ENCODE results near the gene CCDC83. TPM values are rescaled to one million over a fixed set of nuclear protein-coding genes. Genes with fewer than 3 reads are reported as not detected.
A peak's percentile ranks its signal among the peaks of the same experiment; 100 is the strongest.

The CCDC83 gene
- not detected for polyA plus RNA-seq (2013, experiment 1 of 2)
- not detected for polyA plus RNA-seq (2013, experiment 2 of 2)

DNA sequence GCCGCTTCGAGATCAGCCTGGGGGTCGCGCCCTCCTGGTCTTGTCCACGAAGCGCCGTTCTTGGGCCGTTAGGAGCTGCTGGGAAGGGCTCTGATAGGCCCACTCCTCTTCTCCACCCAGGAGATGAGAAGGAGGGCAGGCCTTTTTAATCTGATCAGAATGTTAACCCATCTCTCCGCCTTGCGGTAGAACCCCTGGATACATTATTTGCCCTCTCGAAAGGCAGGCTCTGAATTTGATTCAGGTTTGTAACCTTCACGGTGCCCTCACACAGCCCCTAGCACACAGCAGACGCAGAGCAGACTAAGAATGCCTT is at the start of gene CCDC83:
Gene CCDC83 (plus strand): TSS at position 43 of the 316 bp plus-strand sequence. CDS start 9,741 bp downstream, outside the sequence.
- Histone ChIP-seq H2AFZ (ENCODE audit: low read length) (peak within 1 kb of the TSS; percentile 96), H4K91ac (ENCODE audit: low read depth, low read length, poor library complexity) (no peak within 1 kb of the TSS), H3K9me3 (replicated peaks in 1 of 2; ENCODE audit: control insufficient read depth in 2 of 2, insufficient read depth in 1 of 2, low read depth in 1 of 2, low read length in 2 of 2) (peaks cover 4 to 10% of the 10 kb centered on the region in 2 donors), H3K27ac (replicated peaks; ENCODE audit: low read length) (peak within 1 kb of the TSS; percentile 72), H3K36me3 (replicated peaks in 1 of 2; ENCODE audit: control insufficient read depth in 2 of 2, insufficient read depth in 2 of 2, low read length in 2 of 2) (no peaks in the 10 kb centered on the region), H2BK12ac (ENCODE audit: low read length) (no peak within 1 kb of the TSS), H3K4me1 (ENCODE audit: control insufficient read depth in 2 of 2, insufficient read depth in 1 of 2, low read depth in 1 of 2, low read length in 2 of 2) (peaks cover 3% of the 10 kb centered on the region in 2 donors), H3K9ac (ENCODE audit: low read depth, low read length, poor library complexity) (peak within 1 kb of the TSS; percentile 63), H3K14ac (ENCODE audit: low read length) (no peak within 1 kb of the TSS), H2BK120ac (ENCODE audit: low read depth, low read length) (no peak within 1 kb of the TSS), H3K18ac (ENCODE audit: low read length) (peak within 1 kb of the TSS; percentile 93), H3K4me3 (ENCODE audit: low read length in 2 of 2) (peak within 1 kb of the TSS; percentile 41 to 59), H3K23ac (ENCODE audit: low read depth, low read length, poor library complexity) (peak within 1 kb of the TSS; percentile 91), H3K79me1 (ENCODE audit: low read depth, low read length) (no peaks in the 10 kb centered on the region), H2AK5ac (ENCODE audit: low read depth, low read length) (no peak within 1 kb of the TSS), H3K27me3 (ENCODE audit: control insufficient read depth in 3 of 3, insufficient read depth in 3 of 3, low read depth in 1 of 3, low read length in 3 of 3) (no peaks in the 10 kb centered on the region), H3K4ac (ENCODE audit: low read length) (no peak within 1 kb of the TSS), H2BK5ac (ENCODE audit: low read length) (no peak within 1 kb of the TSS), H2BK15ac (ENCODE audit: low read length) (no peak within 1 kb of the TSS), H3K4me2 (ENCODE audit: insufficient read depth, low read length, poor library complexity, severe bottlenecking) (peak within 1 kb of the TSS; percentile 81), H4K8ac (ENCODE audit: low read depth, low read length) (no peak within 1 kb of the TSS)
- WGBS, 2 donors (ENCODE audit: extremely low coverage in 2 of 2, insufficient read length in 2 of 2, insufficient replicate concordance in 1 of 2), result no CpG with 5 or more reads among the region's 13 CpGs
- no peak for DNase-seq (ENCODE audit: low spot score)

DNA sequence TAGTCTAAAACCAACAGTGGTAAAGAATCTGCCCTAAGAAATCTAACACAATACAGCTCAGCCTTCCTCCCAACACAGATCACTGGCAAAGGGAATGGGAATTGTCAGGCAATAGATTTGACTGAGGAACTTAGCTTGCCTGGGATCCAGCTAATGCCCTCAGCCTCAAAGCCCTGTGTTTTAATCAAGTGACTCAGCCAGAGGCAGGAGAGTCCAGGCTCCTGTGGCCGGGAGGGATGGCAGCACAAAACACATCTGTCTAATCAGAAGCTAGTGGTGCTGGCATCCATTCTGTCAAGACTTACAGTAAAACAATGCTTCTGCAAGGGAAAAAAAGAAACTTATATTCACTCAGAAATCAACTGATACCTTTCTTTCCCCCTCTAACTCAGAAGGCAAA is 49.8 kb upstream of the CCDC83 start:
- no peak overlapping the region for H3K27ac ChIP-seq (replicated peaks; ENCODE audit: low read length)
- no peak overlapping the region for H3K4me3 ChIP-seq (ENCODE audit: low read length in 2 of 2)
- no peak overlapping the region for H3K4me2 ChIP-seq (ENCODE audit: insufficient read depth, low read length, poor library complexity, severe bottlenecking)
- no peak overlapping the region for H3K9ac ChIP-seq (ENCODE audit: low read depth, low read length, poor library complexity)
- H4K91ac ChIP-seq (ENCODE audit: low read depth, low read length, poor library complexity), result no peak overlapping the region
- H3K79me1 ChIP-seq (ENCODE audit: low read depth, low read length), result no peaks in the 10 kb centered on the region
- H4K8ac ChIP-seq (ENCODE audit: low read depth, low read length), result no peak overlapping the region
- no CpG with 5 or more reads among the region's 1 CpG for WGBS, 2 donors (ENCODE audit: extremely low coverage in 2 of 2, insufficient read length in 2 of 2, insufficient replicate concordance in 1 of 2)
- H3K14ac ChIP-seq (ENCODE audit: low read length), result no peak overlapping the region
- H2BK15ac ChIP-seq (ENCODE audit: low read length), result no peak overlapping the region
- no peak overlapping the region for H3K18ac ChIP-seq (ENCODE audit: low read length)
- H2AFZ ChIP-seq (ENCODE audit: low read length), result no peak overlapping the region
- H3K4ac ChIP-seq (ENCODE audit: low read length), result no peak overlapping the region
- no peaks in the 10 kb centered on the region for H3K9me3 ChIP-seq (replicated peaks in 1 of 2; ENCODE audit: control insufficient read depth in 2 of 2, insufficient read depth in 1 of 2, low read depth in 1 of 2, low read length in 2 of 2)
- H2AK5ac ChIP-seq (ENCODE audit: low read depth, low read length), result no peak overlapping the region
- H3K4me1 ChIP-seq (ENCODE audit: control insufficient read depth in 2 of 2, insufficient read depth in 1 of 2, low read depth in 1 of 2, low read length in 2 of 2), result peaks cover 0 to 8% of the 10 kb centered on the region in 2 donors
- H3K36me3 ChIP-seq (replicated peaks in 1 of 2; ENCODE audit: control insufficient read depth in 2 of 2, insufficient read depth in 2 of 2, low read length in 2 of 2), result no peaks in the 10 kb centered on the region
- H3K23ac ChIP-seq (ENCODE audit: low read depth, low read length, poor library complexity), result no peak overlapping the region
- no peak overlapping the region for H2BK120ac ChIP-seq (ENCODE audit: low read depth, low read length)
- no peak overlapping the region for H2BK5ac ChIP-seq (ENCODE audit: low read length)
- DNase-seq (ENCODE audit: low spot score), result no peak
- H3K27me3 ChIP-seq (ENCODE audit: control insufficient read depth in 3 of 3, insufficient read depth in 3 of 3, low read depth in 1 of 3, low read length in 3 of 3), result peaks cover 0 to 29% (median 5%) of the 10 kb centered on the region in 3 experiments
- no peak overlapping the region for H2BK12ac ChIP-seq (ENCODE audit: low read length)

- Histone ChIP-seq H4K91ac (ENCODE audit: low read depth, low read length, poor library complexity) (no peak overlapping the region), H3K4me1 (ENCODE audit: control insufficient read depth in 2 of 2, insufficient read depth in 1 of 2, low read depth in 1 of 2, low read length in 2 of 2) (peaks cover 3 to 11% of the 10 kb centered on the region in 2 donors), H3K14ac (ENCODE audit: low read length) (no peak overlapping the region), H3K23ac (ENCODE audit: low read depth, low read length, poor library complexity) (no peak overlapping the region), H2AK5ac (ENCODE audit: low read depth, low read length) (no peak overlapping the region), H3K9me3 (replicated peaks in 1 of 2; ENCODE audit: control insufficient read depth in 2 of 2, insufficient read depth in 1 of 2, low read depth in 1 of 2, low read length in 2 of 2) (no peaks in the 10 kb centered on the region), H3K18ac (ENCODE audit: low read length) (no peak overlapping the region), H3K4me2 (ENCODE audit: insufficient read depth, low read length, poor library complexity, severe bottlenecking) (no peak overlapping the region), H3K4ac (ENCODE audit: low read length) (no peak overlapping the region), H2AFZ (ENCODE audit: low read length) (no peak overlapping the region), H3K9ac (ENCODE audit: low read depth, low read length, poor library complexity) (no peak overlapping the region), H4K8ac (ENCODE audit: low read depth, low read length) (no peak overlapping the region), H2BK12ac (ENCODE audit: low read length) (no peak overlapping the region), H2BK5ac (ENCODE audit: low read length) (no peak overlapping the region), H2BK15ac (ENCODE audit: low read length) (no peak overlapping the region), H3K27ac (replicated peaks; ENCODE audit: low read length) (no peak overlapping the region), H2BK120ac (ENCODE audit: low read depth, low read length) (no peak overlapping the region), H3K79me1 (ENCODE audit: low read depth, low read length) (peaks cover 1% of the 10 kb centered on the region), H3K4me3 (ENCODE audit: low read length in 2 of 2) (no peak overlapping the region), H3K27me3 (ENCODE audit: control insufficient read depth in 3 of 3, insufficient read depth in 3 of 3, low read depth in 1 of 3, low read length in 3 of 3) (peaks cover 0 to 34% (median 10%) of the 10 kb centered on the region in 3 experiments), H3K36me3 (replicated peaks in 1 of 2; ENCODE audit: control insufficient read depth in 2 of 2, insufficient read depth in 2 of 2, low read length in 2 of 2) (no peaks in the 10 kb centered on the region)
- DNase-seq (ENCODE audit: low spot score), result no peak
Measured at GRCh38 chr11:85806016-85806415, 49.2 kb upstream of the CCDC83 start.

- H2BK5ac ChIP-seq (ENCODE audit: low read length), result no peak overlapping the region
- no peak overlapping the region for H2BK12ac ChIP-seq (ENCODE audit: low read length)
- peaks cover 0 to 42% (median 13%) of the 10 kb centered on the region in 3 experiments for H3K27me3 ChIP-seq (ENCODE audit: control insufficient read depth in 3 of 3, insufficient read depth in 3 of 3, low read depth in 1 of 3, low read length in 3 of 3)
- no peak overlapping the region for H2AFZ ChIP-seq (ENCODE audit: low read length)
- peaks cover 3 to 11% of the 10 kb centered on the region in 2 donors for H3K4me1 ChIP-seq (ENCODE audit: control insufficient read depth in 2 of 2, insufficient read depth in 1 of 2, low read depth in 1 of 2, low read length in 2 of 2)
- no peak overlapping the region for H2BK120ac ChIP-seq (ENCODE audit: low read depth, low read length)
- peak overlapping the region in 1 of 2 donors; percentile 36 for H3K4me3 ChIP-seq (ENCODE audit: low read length in 2 of 2)
- no peak overlapping the region for H2AK5ac ChIP-seq (ENCODE audit: low read depth, low read length)
- no peak overlapping the region for H3K27ac ChIP-seq (replicated peaks; ENCODE audit: low read length)
- H4K91ac ChIP-seq (ENCODE audit: low read depth, low read length, poor library complexity), result no peak overlapping the region
- H3K79me1 ChIP-seq (ENCODE audit: low read depth, low read length), result peaks cover 1% of the 10 kb centered on the region
- WGBS, 2 donors (ENCODE audit: extremely low coverage in 2 of 2, insufficient read length in 2 of 2, insufficient replicate concordance in 1 of 2), result no CpG with 5 or more reads among the region's 2 CpGs
- no peak overlapping the region for H4K8ac ChIP-seq (ENCODE audit: low read depth, low read length)
- no peak for DNase-seq (ENCODE audit: low spot score)
- no peaks in the 10 kb centered on the region for H3K9me3 ChIP-seq (replicated peaks in 1 of 2; ENCODE audit: control insufficient read depth in 2 of 2, insufficient read depth in 1 of 2, low read depth in 1 of 2, low read length in 2 of 2)
- peak overlapping the region; percentile 53 for H3K18ac ChIP-seq (ENCODE audit: low read length)
- H2BK15ac ChIP-seq (ENCODE audit: low read length), result no peak overlapping the region
- H3K4me2 ChIP-seq (ENCODE audit: insufficient read depth, low read length, poor library complexity, severe bottlenecking), result no peak overlapping the region
- H3K9ac ChIP-seq (ENCODE audit: low read depth, low read length, poor library complexity), result no peak overlapping the region
- H3K14ac ChIP-seq (ENCODE audit: low read length), result no peak overlapping the region
- no peak overlapping the region for H3K23ac ChIP-seq (ENCODE audit: low read depth, low read length, poor library complexity)
- H3K4ac ChIP-seq (ENCODE audit: low read length), result no peak overlapping the region
- H3K36me3 ChIP-seq (replicated peaks in 1 of 2; ENCODE audit: control insufficient read depth in 2 of 2, insufficient read depth in 2 of 2, low read length in 2 of 2), result no peaks in the 10 kb centered on the region
Measured at GRCh38 chr11:85806876-85807275, 48.3 kb upstream of the CCDC83 start.

Measured in neuronal stem cell (in vitro differentiated cells).